HCT116 (cell line): ENCODE measurements around the gene KIF13A. TPM values are rescaled to one million over a fixed set of nuclear protein-coding genes. Genes with fewer than 3 reads are reported as not detected.

Experiments
- ATAC-seq: fragments of 200-7000 bp; cut with Tn5 transposase; 2 replicates; pipeline ENCODE4 v1.9.1; 2020; ENCODE audit warnings: mild to moderate bottlenecking, moderate library complexity
- BruUV-seq: library from RNA; stranded (reverse); fragments of 400-500 nt; replicated peaks from 2 replicates; lab custom pipeline; 2021; lab: Mats Ljungman, UMichigan
- CTCF ChIA-PET: fragments of 300-600 bp; sonication (Branson Sonifier 250); formaldehyde crosslinking; loops from one replicate; lab custom pipeline; 2021; ENCODE audit warnings: antibody characterized with exemption; lab: Charles Lee
- POLR2A ChIA-PET: fragments of 300-600, 350-600 bp; sonication (Branson Sonifier 250); formaldehyde crosslinking; loops from one replicate; lab custom pipeline; 2021; ENCODE audit warnings: antibody characterized with exemption; lab: Charles Lee
- RAD21 ChIA-PET, 2 experiments: fragments of 300-600 bp; sonication (Branson Sonifier 250); formaldehyde crosslinking; loops; one replicate each; lab custom pipeline; 2023; ENCODE audit warnings: low total read pairs in 2 of 2; ENCODE audit not compliant: uncharacterized antibody in 2 of 2, unreplicated experiment in 2 of 2, low non-redundant PET in 1 of 2; lab: Charles Lee
- DNase-seq: peaks from one replicate; pipeline ENCODE4 v3.0.0-alpha.2; 2010; ENCODE audit warnings: low read depth, low spot score
- H2AFZ ChIP-seq: fragments of 200-600 bp; shearing (Covaris generic), sonication (generic); 2 replicates; pipeline ENCODE4 v1.6.1; 2017; ENCODE audit warnings: low read depth, mixed run types, mixed read lengths, antibody characterized with exemption, low read length; ENCODE audit not compliant: poor library complexity, severe bottlenecking
- H3K27ac ChIP-seq: 2 replicates; pipeline ENCODE4 v1.5.1; 2012; ENCODE audit warnings: low read depth, low read length
- H3K27me3 ChIP-seq: fragments of 200-600 bp; sonication (generic); 2 replicates; pipeline ENCODE4 v1.6.1; 2016; ENCODE audit warnings: mixed run types, low read length, mixed read lengths; ENCODE audit not compliant: insufficient read depth
- H3K36me3 ChIP-seq, 2 experiments: fragments of 200-500 bp in 1 of 2; fragments of 200-600 bp in 1 of 2; sonication (Bioruptor generic) in 1 of 2; sonication (generic) in 1 of 2; 2 replicates each; pipeline versions ENCODE4 v1.5.1 to v1.6.1; 2014 to 2016; ENCODE audit warnings: low read length in 2 of 2, inconsistent platforms in 1 of 2, mixed read lengths in 1 of 2, mixed run types in 1 of 2; ENCODE audit not compliant: insufficient read depth in 2 of 2, control insufficient read depth in 1 of 2
- H3K4me1 ChIP-seq, 2 experiments: fragments of 200-600 bp in 1 of 2; sonication (generic) in 1 of 2; 2 replicates each; pipeline versions ENCODE4 v1.5.1 to v1.6.1; 2012 to 2017; ENCODE audit warnings: low read length in 2 of 2, inconsistent platforms in 1 of 2, mild to moderate bottlenecking in 1 of 2, mixed read lengths in 1 of 2, mixed run types in 1 of 2, moderate library complexity in 1 of 2; ENCODE audit not compliant: insufficient read depth in 2 of 2, control insufficient read depth in 1 of 2
- H3K4me2 ChIP-seq: fragments of 200-600 bp; sonication (generic); 2 replicates; pipeline ENCODE4 v1.6.1; 2017; ENCODE audit warnings: mixed run types, low read length, mixed read lengths
- H3K4me3 ChIP-seq, 2 experiments: fragments of 200-600 bp in 1 of 2; sonication (generic) in 1 of 2; replicated peaks in 1 of 2; 2 replicates each; pipeline ENCODE4 v1.5.1; 2011 to 2016; ENCODE audit warnings: low read length in 2 of 2, control low read depth in 1 of 2, low read depth in 1 of 2, mild to moderate bottlenecking in 1 of 2, mixed read lengths in 1 of 2, mixed run types in 1 of 2
- H3K79me2 ChIP-seq: fragments of 200-600 bp; sonication (generic); 2 replicates; pipeline ENCODE4 v1.6.1; 2017; ENCODE audit warnings: mild to moderate bottlenecking, mixed run types, low read length, moderate library complexity, mixed read lengths; ENCODE audit not compliant: insufficient read depth
- H3K9ac ChIP-seq: fragments of 200-600 bp; sonication (generic); 2 replicates; pipeline ENCODE4 v1.6.1; 2016; ENCODE audit warnings: low read length, mixed read lengths
- H3K9me2 ChIP-seq: fragments of 200-600 bp; sonication (generic), shearing (Covaris generic); 2 replicates; pipeline ENCODE4 v1.6.1; 2017; ENCODE audit warnings: mixed run types, mild to moderate bottlenecking, moderate library complexity; ENCODE audit not compliant: insufficient read depth
- H3K9me3 ChIP-seq, 2 experiments: fragments of 200-500 bp in 1 of 2; fragments of 200-600 bp in 1 of 2; sonication (Bioruptor generic) in 1 of 2; sonication (generic) in 1 of 2; 2 replicates each; pipeline ENCODE4 v1.6.1; 2014 to 2017; ENCODE audit warnings: low read length in 2 of 2, mixed read lengths in 2 of 2, inconsistent platforms in 1 of 2, low read depth in 1 of 2, mild to moderate bottlenecking in 1 of 2, mixed run types in 1 of 2, moderate library complexity in 1 of 2; ENCODE audit not compliant: control insufficient read depth in 1 of 2, insufficient read depth in 1 of 2
- H4K20me1 ChIP-seq: fragments of 200-600 bp; sonication (generic), shearing (Covaris generic); 2 replicates; pipeline ENCODE4 v1.6.1; 2017; ENCODE audit warnings: mixed run types, mild to moderate bottlenecking, moderate library complexity; ENCODE audit not compliant: insufficient read depth
- EGR1 ChIP-seq: IDR thresholded peaks from 2 replicates; pipeline ENCODE4 v1.6.1; 2012; ENCODE audit warnings: low read depth
- EZH2phosphoT487 ChIP-seq: fragments of 200-600 bp; IDR thresholded peaks from 2 replicates; pipeline ENCODE4 v1.6.1; 2018; ENCODE audit warnings: antibody characterized with exemption, borderline replicate concordance
- FOSL1 ChIP-seq: IDR thresholded peaks from 2 replicates; pipeline ENCODE4 v1.6.1; 2012; ENCODE audit warnings: low read depth
- JUND ChIP-seq: IDR thresholded peaks from 2 replicates; pipeline ENCODE4 v1.6.1; 2012
- POLR2A ChIP-seq: IDR thresholded peaks from 2 replicates; pipeline ENCODE4 v1.7.0; 2011; ENCODE audit warnings: borderline replicate concordance; ENCODE audit not compliant: insufficient read depth, insufficient read length; ENCODE audit errors: extremely low read depth
- POLR2AphosphoS5 ChIP-seq: IDR thresholded peaks from 2 replicates; pipeline ENCODE4 v1.6.1; 2011; ENCODE audit warnings: mild to moderate bottlenecking, low read depth, low read length, moderate library complexity
- RAD21 ChIP-seq: IDR thresholded peaks from 2 replicates; pipeline ENCODE4 v1.6.1; 2012; ENCODE audit warnings: low read depth, mild to moderate bottlenecking
- SP1 ChIP-seq: IDR thresholded peaks from 2 replicates; pipeline ENCODE4 v1.6.1; 2012; ENCODE audit warnings: low read depth
- TCF7L2 ChIP-seq: IDR thresholded peaks from 2 replicates; pipeline ENCODE4 v1.7.0; 2011; ENCODE audit warnings: borderline replicate concordance, inconsistent platforms; ENCODE audit not compliant: insufficient read depth, insufficient read length; ENCODE audit errors: extremely low read depth
- ZFX ChIP-seq: fragments of 450-650 bp; IDR thresholded peaks from 2 replicates; pipeline ENCODE4 v1.6.1; 2017
- ZNF274 ChIP-seq: fragments of 200-500 bp; sonication (Bioruptor generic); IDR thresholded peaks from 2 replicates; pipeline ENCODE4 v1.6.1; 2014; ENCODE audit warnings: mild to moderate bottlenecking, low read depth, low read length, inconsistent platforms
- intact Hi-C: fragments of 100-400 bp; cut with micrococcal nuclease; formaldehyde crosslinking; loops from 2 replicates; pipeline ENCODE4 v1.10.0; 2022
- total RNA-seq: library from RNA; stranded (reverse); gene quantifications from one replicate; pipeline ENCODE4 v1.2.1, GENCODE V29; 2021; ENCODE audit not compliant: unreplicated experiment
- TF ChIP-seq, protein P1 (sequence below): IDR thresholded peaks from 2 replicates; pipeline ENCODE4 v1.6.1; 2011; ENCODE audit warnings: mild to moderate bottlenecking, low read length, moderate library complexity; ENCODE audit not compliant: insufficient replicate concordance; ENCODE audit errors: extremely low read depth
- TF ChIP-seq, protein P2 (sequence below), 3 experiments: fragments of 200-600 bp in 1 of 3; sonication (generic) in 1 of 3; IDR thresholded peaks in 2 of 3; conservative IDR thresholded peaks in 1 of 3; 2 replicates each; pipeline ENCODE4 v1.5.1; 2012 to 2017; ENCODE audit warnings: low read depth in 2 of 3, low read length in 2 of 3, antibody characterized with exemption in 1 of 3, borderline replicate concordance in 1 of 3, control low read depth in 1 of 3, mild to moderate bottlenecking in 1 of 3, mixed read lengths in 1 of 3, mixed run types in 1 of 3, moderate library complexity in 1 of 3; ENCODE audit not compliant: insufficient read depth in 1 of 3
- TF ChIP-seq, protein P3 (sequence below): IDR thresholded peaks from 2 replicates; pipeline ENCODE4 v1.6.1; 2012

Gene KIF13A
- total RNA-seq, 1 experiment from 2014 or later: 23.1 TPM

DNA sequence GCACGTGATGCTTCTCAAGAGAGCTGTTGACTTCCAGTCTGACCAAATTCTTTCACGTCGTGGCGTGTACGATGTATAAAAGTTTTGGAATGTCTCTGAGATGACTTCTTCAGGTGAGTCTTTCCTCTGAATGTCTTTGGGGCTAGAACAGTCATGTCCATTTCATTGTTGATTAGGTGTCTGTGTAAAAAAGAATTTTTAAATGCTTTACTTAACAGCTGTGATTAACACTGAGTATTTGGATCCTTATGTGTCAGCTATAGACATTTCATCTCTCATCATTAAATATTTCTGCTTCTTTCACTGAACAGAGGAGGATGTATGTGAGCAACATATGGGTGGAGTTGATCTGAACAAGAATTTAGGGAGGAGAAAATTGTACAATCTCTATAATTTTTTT, 29.3 kb upstream of the KIF13A start:
- 0 out of 4 replicates have a peak, but pooled peaks cover 0 to 4% of the 10 kb centered on the region in 2 experiments for H3K4me1 ChIP-seq
- no peaks in the 10 kb centered on the region for H3K36me3 ChIP-seq
- no peak overlapping the region for H2AFZ ChIP-seq
- no peaks in the 10 kb centered on the region for H3K27me3 ChIP-seq
- no peak for DNase-seq
- TF ChIP-seq, protein P1, sequence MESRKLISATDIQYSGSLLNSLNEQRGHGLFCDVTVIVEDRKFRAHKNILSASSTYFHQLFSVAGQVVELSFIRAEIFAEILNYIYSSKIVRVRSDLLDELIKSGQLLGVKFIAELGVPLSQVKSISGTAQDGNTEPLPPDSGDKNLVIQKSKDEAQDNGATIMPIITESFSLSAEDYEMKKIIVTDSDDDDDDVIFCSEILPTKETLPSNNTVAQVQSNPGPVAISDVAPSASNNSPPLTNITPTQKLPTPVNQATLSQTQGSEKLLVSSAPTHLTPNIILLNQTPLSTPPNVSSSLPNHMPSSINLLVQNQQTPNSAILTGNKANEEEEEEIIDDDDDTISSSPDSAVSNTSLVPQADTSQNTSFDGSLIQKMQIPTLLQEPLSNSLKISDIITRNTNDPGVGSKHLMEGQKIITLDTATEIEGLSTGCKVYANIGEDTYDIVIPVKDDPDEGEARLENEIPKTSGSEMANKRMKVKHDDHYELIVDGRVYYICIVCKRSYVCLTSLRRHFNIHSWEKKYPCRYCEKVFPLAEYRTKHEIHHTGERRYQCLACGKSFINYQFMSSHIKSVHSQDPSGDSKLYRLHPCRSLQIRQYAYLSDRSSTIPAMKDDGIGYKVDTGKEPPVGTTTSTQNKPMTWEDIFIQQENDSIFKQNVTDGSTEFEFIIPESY: no peak
- TF ChIP-seq EGR1: no peak
- no peak for TF ChIP-seq TCF7L2
- TF ChIP-seq, all 23 proteins: peak for 0
- Histone ChIP-seq H4K20me1 (no peaks in the 10 kb centered on the region), H3K9me2 (no peaks in the 10 kb centered on the region), H3K79me2 (no peaks in the 10 kb centered on the region), H3K4me3 (no peak overlapping the region), H3K9me3 (no peaks in the 10 kb centered on the region), H3K9ac (no peak overlapping the region), H3K4me2 (no peak overlapping the region), H3K27ac (no peak overlapping the region)
- no peak for ATAC-seq
- intact Hi-C loops: no loop called here
- no TSS peak for BruUV-seq
- POLR2A ChIA-PET: no interaction called here
- CTCF ChIA-PET: no interaction called here
- RAD21 ChIA-PET: no interaction called here

DNA sequence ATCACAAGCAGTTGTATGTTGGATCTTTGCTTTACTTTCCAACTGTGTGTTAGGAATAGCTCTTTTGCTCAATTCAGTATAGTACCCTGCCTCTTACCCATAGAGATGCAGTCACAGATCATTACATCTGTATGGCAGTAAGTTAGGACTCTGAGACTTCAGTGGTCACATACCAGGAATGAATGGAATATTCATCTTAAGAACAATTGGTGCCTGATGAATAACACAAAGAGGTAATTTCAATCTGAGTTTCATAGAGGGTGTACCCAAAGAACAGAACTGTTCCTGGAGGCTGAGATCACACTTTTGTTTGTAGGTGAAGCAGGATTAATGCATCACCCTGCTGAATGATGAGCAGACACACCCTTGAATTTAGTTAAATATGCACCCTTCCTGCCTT, 28.7 kb upstream of the KIF13A start:
- no TSS peak for BruUV-seq
- ChIA-PET POLR2A (interaction anchor here (1.1 kb wide), 1 partner anchor 27 kb away, joined by 3 read pairs; no protein-coding TSS in a partner anchor), RAD21 (no interaction called here), CTCF (no interaction called here)
- ATAC-seq (no peak), DNase-seq (no peak)
- Histone ChIP-seq H3K27ac (no peak overlapping the region), H3K9me2 (no peaks in the 10 kb centered on the region), H3K4me1 (no peaks in the 10 kb centered on the region), H3K9me3 (no peaks in the 10 kb centered on the region), H4K20me1 (no peaks in the 10 kb centered on the region), H3K27me3 (no peaks in the 10 kb centered on the region), H3K4me2 (no peak overlapping the region), H3K4me3 (no peak overlapping the region), H3K36me3 (no peaks in the 10 kb centered on the region), H3K79me2 (no peaks in the 10 kb centered on the region), H2AFZ (no peak overlapping the region), H3K9ac (no peak overlapping the region)
- intact Hi-C loops: no loop called here
- TF ChIP-seq RAD21: no peak
- no peak for TF ChIP-seq ZFX
- no peak for TF ChIP-seq SP1
- TF ChIP-seq, protein P2, sequence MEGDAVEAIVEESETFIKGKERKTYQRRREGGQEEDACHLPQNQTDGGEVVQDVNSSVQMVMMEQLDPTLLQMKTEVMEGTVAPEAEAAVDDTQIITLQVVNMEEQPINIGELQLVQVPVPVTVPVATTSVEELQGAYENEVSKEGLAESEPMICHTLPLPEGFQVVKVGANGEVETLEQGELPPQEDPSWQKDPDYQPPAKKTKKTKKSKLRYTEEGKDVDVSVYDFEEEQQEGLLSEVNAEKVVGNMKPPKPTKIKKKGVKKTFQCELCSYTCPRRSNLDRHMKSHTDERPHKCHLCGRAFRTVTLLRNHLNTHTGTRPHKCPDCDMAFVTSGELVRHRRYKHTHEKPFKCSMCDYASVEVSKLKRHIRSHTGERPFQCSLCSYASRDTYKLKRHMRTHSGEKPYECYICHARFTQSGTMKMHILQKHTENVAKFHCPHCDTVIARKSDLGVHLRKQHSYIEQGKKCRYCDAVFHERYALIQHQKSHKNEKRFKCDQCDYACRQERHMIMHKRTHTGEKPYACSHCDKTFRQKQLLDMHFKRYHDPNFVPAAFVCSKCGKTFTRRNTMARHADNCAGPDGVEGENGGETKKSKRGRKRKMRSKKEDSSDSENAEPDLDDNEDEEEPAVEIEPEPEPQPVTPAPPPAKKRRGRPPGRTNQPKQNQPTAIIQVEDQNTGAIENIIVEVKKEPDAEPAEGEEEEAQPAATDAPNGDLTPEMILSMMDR (IDR thresholded peaks at IDR 0.05 in 2 of 3, conservative IDR thresholded peaks at IDR 0.05 in 1 of 3; ENCODE audit: borderline replicate concordance in 1 of 3, insufficient read depth in 1 of 3, low read depth in 2 of 3, low read length in 2 of 3): no peak
- no peak for TF ChIP-seq FOSL1
- TF ChIP-seq POLR2A: no peak
- TF ChIP-seq EZH2phosphoT487: no peak
- no peak for TF ChIP-seq ZNF274
- TF ChIP-seq POLR2AphosphoS5: no peak
- no peak for TF ChIP-seq TCF7L2
- TF ChIP-seq JUND: no peak
- no peak for TF ChIP-seq EGR1
- TF ChIP-seq, protein P1: no peak
- TF ChIP-seq, protein P3, sequence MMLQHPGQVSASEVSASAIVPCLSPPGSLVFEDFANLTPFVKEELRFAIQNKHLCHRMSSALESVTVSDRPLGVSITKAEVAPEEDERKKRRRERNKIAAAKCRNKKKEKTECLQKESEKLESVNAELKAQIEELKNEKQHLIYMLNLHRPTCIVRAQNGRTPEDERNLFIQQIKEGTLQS: no peak
